A673 (cell line): ENCODE measurements around the gene CHTF8. TPM values are rescaled to one million over a fixed set of nuclear protein-coding genes. Genes with fewer than 3 reads are reported as not detected.

Experiments
- BruUV-seq: library from RNA; stranded (reverse); fragments of 400-500 nt; replicated peaks from 2 replicates; lab custom pipeline; 2021; lab: Mats Ljungman, UMichigan
- CTCF ChIA-PET: fragments of 300-600 bp; sonication (Branson Sonifier 250); formaldehyde crosslinking; loops from one replicate; lab custom pipeline; 2022; ENCODE audit warnings: antibody characterized with exemption; lab: Charles Lee
- POLR2A ChIA-PET: fragments of 300-600 bp; sonication (Branson Sonifier 250); formaldehyde crosslinking; loops from one replicate; lab custom pipeline; 2022; ENCODE audit warnings: antibody characterized with exemption; ENCODE audit not compliant: low non-redundant PET; lab: Charles Lee
- DNase-seq: peaks from one replicate; pipeline ENCODE4 v3.0.0-alpha.2; 2015; ENCODE audit warnings: low spot score
- H3K27ac ChIP-seq: fragments of 200-600 bp; sonication (generic); 2 replicates; pipeline ENCODE4 v1.5.1; 2016; ENCODE audit warnings: mixed run types, low read depth, mild to moderate bottlenecking, mixed read lengths, antibody characterized with exemption, low read length; ENCODE audit not compliant: poor library complexity, severe bottlenecking
- H3K27me3 ChIP-seq: fragments of 200-600 bp; sonication (generic); replicated peaks from 2 replicates; pipeline ENCODE4 v1.6.1; 2017; ENCODE audit warnings: mixed run types, low read depth, mild to moderate bottlenecking, mixed read lengths, antibody characterized with exemption, low read length; ENCODE audit not compliant: insufficient read depth, poor library complexity
- H3K36me3 ChIP-seq: fragments of 200-600 bp; sonication (generic); 2 replicates; pipeline ENCODE4 v1.6.1; 2016; ENCODE audit warnings: mixed run types, mild to moderate bottlenecking, mixed read lengths, antibody characterized with exemption, low read length; ENCODE audit not compliant: insufficient read depth, poor library complexity, severe bottlenecking
- H3K4me1 ChIP-seq: fragments of 200-600 bp; sonication (generic); 2 replicates; pipeline ENCODE4 v1.6.1; 2017; ENCODE audit warnings: mixed run types, mild to moderate bottlenecking, mixed read lengths, antibody characterized with exemption, low read length; ENCODE audit not compliant: insufficient read depth, poor library complexity, severe bottlenecking
- H3K4me3 ChIP-seq: fragments of 200-600 bp; sonication (generic); 2 replicates; pipeline ENCODE4 v1.5.1; 2016; ENCODE audit warnings: low read depth, mixed run types, mild to moderate bottlenecking, mixed read lengths, low read length; ENCODE audit not compliant: poor library complexity, severe bottlenecking
- H3K9me3 ChIP-seq: fragments of 200-600 bp; sonication (generic); 2 replicates; pipeline ENCODE4 v1.6.1; 2016; ENCODE audit warnings: mixed run types, low read depth, mild to moderate bottlenecking, mixed read lengths, antibody characterized with exemption, low read length; ENCODE audit not compliant: poor library complexity, severe bottlenecking
- CTCF ChIP-seq: fragments of 300-800, 200-600 bp; sonication (generic); conservative IDR thresholded peaks from 2 replicates; pipeline ENCODE4 v1.5.1; 2017; ENCODE audit warnings: low read depth, mild to moderate bottlenecking, antibody characterized with exemption, low read length, moderate library complexity, mixed read lengths
- EZH2 ChIP-seq: fragments of 200-600 bp; sonication (generic); IDR thresholded peaks from 2 replicates; pipeline ENCODE4 v1.6.1; 2017; ENCODE audit warnings: borderline replicate concordance, low read depth, mild to moderate bottlenecking, mixed read lengths, antibody characterized with exemption, low read length; ENCODE audit not compliant: poor library complexity, severe bottlenecking
- intact Hi-C: fragments of 100-400 bp; cut with micrococcal nuclease; formaldehyde crosslinking; loops from one replicate; pipeline ENCODE4 v1.10.0; 2022; ENCODE audit not compliant: unreplicated experiment
- total RNA-seq: library from RNA; stranded (reverse); gene quantifications from 2 replicates; pipeline ENCODE4 v1.2.3, GENCODE V29; 2021

The CHTF8 gene
- total RNA-seq, 1 experiment from 2014 or later, result 113 TPM

- H3K9me3 ChIP-seq, result no peaks in the 10 kb centered on the region
- no peaks in the 10 kb centered on the region for H3K27me3 ChIP-seq
- ChIA-PET CTCF (interaction anchor here (1.6 kb wide), 1 partner anchor 10 kb away, joined by 3 read pairs; no protein-coding TSS in a partner anchor), POLR2A (no interaction called here)
- peaks cover 48% of the 10 kb centered on the region for H3K36me3 ChIP-seq
- no peak overlapping the region for H3K27ac ChIP-seq
- TF ChIP-seq EZH2 (no peak), CTCF (no peak)
- no peaks in the 10 kb centered on the region for H3K4me1 ChIP-seq
- no peak overlapping the region for H3K4me3 ChIP-seq
- no TSS peak for BruUV-seq
- intact Hi-C loops, result no loop called here
- DNase-seq, result no peak
Observed at GRCh38 chr16:69118468-69118867, 13.9 kb downstream of the CHTF8 start.

GRCh38 chr16:69116906-69117305 is 15.5 kb downstream of the CHTF8 start:
- H3K36me3 ChIP-seq, result peaks cover 48% of the 10 kb centered on the region
- TF ChIP-seq EZH2 (no peak), CTCF (no peak)
- DNase-seq, result no peak
- CTCF ChIA-PET, result no interaction called here
- no TSS peak for BruUV-seq
- no peaks in the 10 kb centered on the region for H3K27me3 ChIP-seq
- H3K27ac ChIP-seq, result no peak overlapping the region
- H3K4me1 ChIP-seq, result no peaks in the 10 kb centered on the region
- no peaks in the 10 kb centered on the region for H3K9me3 ChIP-seq
- H3K4me3 ChIP-seq, result no peak overlapping the region
- intact Hi-C loops, result no loop called here
- POLR2A ChIA-PET, result no interaction called here

DNA sequence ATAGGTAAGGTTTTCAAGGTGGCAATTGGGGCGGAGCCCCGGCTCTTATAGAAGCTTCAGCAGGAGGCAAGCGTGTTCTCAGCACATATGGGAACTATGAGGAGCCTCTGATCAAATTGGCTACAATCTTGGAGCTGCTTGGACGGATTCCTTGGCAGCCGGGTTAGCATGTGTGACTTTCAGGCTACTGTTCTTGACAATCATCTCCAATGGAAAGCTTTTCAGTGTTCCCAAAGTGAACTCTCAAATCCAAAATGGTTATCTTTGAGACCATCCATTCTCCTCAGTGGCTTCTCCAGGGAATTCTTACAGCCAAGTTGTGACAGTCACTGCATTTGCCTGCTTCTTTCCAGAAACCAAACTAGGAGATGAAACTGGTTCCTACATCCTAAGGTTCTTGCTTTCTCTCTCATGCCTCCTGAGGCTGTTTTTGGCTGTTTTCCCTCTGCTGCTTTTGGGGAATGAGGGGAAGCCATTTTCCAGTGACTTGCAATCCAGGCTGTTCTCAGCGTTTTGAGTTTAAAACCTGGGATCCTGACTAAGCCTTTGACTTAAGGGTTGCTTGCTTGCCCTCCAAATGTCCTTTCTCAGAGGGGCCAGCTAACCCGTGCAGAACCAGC is 16.0 kb downstream of the CHTF8 start:
- H3K27ac ChIP-seq, result no peak overlapping the region
- H3K36me3 ChIP-seq, result peaks cover 48% of the 10 kb centered on the region
- ChIA-PET POLR2A (no interaction called here), CTCF (no interaction called here)
- no peak for DNase-seq
- no peak overlapping the region for H3K4me3 ChIP-seq
- H3K9me3 ChIP-seq, result no peaks in the 10 kb centered on the region
- no TSS peak for BruUV-seq
- no peaks in the 10 kb centered on the region for H3K27me3 ChIP-seq
- TF ChIP-seq EZH2, result no peak
- no peak for TF ChIP-seq CTCF
- no peaks in the 10 kb centered on the region for H3K4me1 ChIP-seq
- intact Hi-C loops, result no loop called here
